Measurements from ENCODE around the gene COX14.

The COX14 gene

DNA sequence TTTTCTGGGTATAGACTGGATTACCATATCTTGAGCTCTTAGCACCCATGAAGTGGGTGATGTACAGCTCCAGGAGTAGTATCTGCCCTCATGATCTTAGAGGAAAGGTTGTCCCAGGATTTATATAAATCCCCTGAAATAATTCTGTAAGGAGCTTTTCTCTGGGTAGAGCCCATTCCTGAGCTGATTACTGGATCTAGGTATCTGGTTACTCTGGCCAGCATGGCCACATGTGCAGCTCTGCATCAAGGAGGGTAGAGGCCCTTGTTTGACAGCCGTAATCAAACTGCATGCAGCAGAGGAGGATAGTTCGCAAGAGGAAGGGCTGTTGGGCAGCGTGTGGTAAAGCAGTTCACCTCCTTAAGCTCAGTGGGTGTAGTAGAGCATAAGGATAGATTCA, 8.5 kb downstream of the COX14 start:
- Histone ChIP-seq H3K9me3 (ENCODE audit: control insufficient read depth, low read length) (no peaks in the 10 kb centered on the region), H3K4me1 (ENCODE audit: control insufficient read depth, insufficient read depth, low read length, poor library complexity, severe bottlenecking) (peaks cover 7% of the 10 kb centered on the region), H3K36me3 (ENCODE audit: control insufficient read depth, insufficient read depth, low read length) (peaks cover 45% of the 10 kb centered on the region), H3K27ac (ENCODE audit: insufficient read depth, low read length, poor library complexity, severe bottlenecking) (no peak overlapping the region), H3K4me3 (ENCODE audit: insufficient read depth, low read depth, low read length, poor library complexity, severe bottlenecking) (no peak overlapping the region), H3K27me3 (replicated peaks; ENCODE audit: control insufficient read depth, insufficient read depth, low read length, poor library complexity, severe bottlenecking) (no peaks in the 10 kb centered on the region)
- DNase-seq: no peak

DNA sequence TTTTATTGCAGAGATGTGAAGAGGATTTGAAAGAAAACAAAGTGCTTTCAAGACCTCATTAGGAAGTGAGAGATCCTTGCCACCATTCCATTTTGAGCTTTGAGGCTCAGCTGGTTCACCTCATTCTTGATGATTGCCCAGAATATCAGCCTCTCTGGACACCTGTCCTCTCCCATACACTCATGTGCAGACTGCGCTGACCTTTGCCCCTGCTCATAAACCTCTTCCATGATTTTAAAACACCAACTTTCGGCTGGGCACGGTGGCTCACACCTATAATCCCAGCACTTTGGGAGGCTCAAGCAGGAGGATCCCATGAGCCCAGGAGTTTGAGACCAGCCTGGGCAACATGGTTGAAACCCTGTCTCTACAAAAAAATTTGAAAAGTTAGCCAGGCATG, 8.9 kb downstream of the COX14 start:
- H3K9me3 ChIP-seq (ENCODE audit: control insufficient read depth, low read length): no peaks in the 10 kb centered on the region
- H3K27me3 ChIP-seq (replicated peaks; ENCODE audit: control insufficient read depth, insufficient read depth, low read length, poor library complexity, severe bottlenecking): no peaks in the 10 kb centered on the region
- H3K4me3 ChIP-seq (ENCODE audit: insufficient read depth, low read depth, low read length, poor library complexity, severe bottlenecking): no peak overlapping the region
- H3K4me1 ChIP-seq (ENCODE audit: control insufficient read depth, insufficient read depth, low read length, poor library complexity, severe bottlenecking): peaks cover 7% of the 10 kb centered on the region
- no peak for DNase-seq
- no peak overlapping the region for H3K27ac ChIP-seq (ENCODE audit: insufficient read depth, low read length, poor library complexity, severe bottlenecking)
- peaks cover 43% of the 10 kb centered on the region for H3K36me3 ChIP-seq (ENCODE audit: control insufficient read depth, insufficient read depth, low read length)

DNA sequence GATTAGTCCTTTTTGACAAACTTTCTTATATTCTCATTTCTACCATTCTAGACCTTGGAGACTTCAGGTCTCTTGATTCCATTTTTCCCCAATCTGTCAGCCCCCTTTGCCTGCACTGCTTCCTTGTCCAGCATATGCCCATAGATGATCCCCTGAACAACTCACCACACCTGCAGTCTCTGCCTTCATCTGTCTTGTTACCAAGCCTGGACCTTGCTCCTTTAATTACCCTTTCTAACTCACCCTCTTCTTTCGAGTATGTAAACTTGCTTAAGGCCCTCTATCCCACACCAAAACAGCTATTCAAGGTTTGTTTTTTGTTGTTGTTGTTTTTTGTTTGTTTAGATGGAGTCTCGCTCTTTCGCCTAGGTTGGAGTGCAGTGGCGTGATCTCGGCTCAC, 9.6 kb downstream of the COX14 start:
- H3K4me1 ChIP-seq (ENCODE audit: control insufficient read depth, insufficient read depth, low read length, poor library complexity, severe bottlenecking): peaks cover under 1% of the 10 kb centered on the region
- H3K4me3 ChIP-seq (ENCODE audit: insufficient read depth, low read depth, low read length, poor library complexity, severe bottlenecking): no peak overlapping the region
- peaks cover 38% of the 10 kb centered on the region for H3K36me3 ChIP-seq (ENCODE audit: control insufficient read depth, insufficient read depth, low read length)
- H3K9me3 ChIP-seq (ENCODE audit: control insufficient read depth, low read length): no peaks in the 10 kb centered on the region
- H3K27me3 ChIP-seq (replicated peaks; ENCODE audit: control insufficient read depth, insufficient read depth, low read length, poor library complexity, severe bottlenecking): no peaks in the 10 kb centered on the region
- H3K27ac ChIP-seq (ENCODE audit: insufficient read depth, low read length, poor library complexity, severe bottlenecking): no peak overlapping the region
- DNase-seq: no peak

DNA sequence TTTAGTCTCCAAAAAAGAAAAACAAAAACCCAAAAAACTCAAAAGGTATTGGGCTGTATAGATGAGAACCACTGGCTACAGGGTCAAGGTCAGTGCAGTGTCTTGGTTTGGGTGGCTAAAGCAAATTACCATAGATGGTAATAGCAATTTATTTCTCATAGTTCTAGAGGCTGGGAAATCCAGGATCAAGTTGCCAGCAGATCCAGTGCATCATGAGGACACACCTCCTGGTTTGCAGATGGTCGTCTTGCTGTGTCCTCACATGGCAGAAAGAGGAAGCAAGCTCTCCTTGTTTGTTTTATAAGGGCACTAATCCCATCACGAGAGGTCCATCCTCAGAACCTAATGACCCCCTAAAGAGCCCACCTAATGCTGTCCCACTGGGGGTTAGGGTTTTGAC, 11.2 kb downstream of the COX14 start:
- no peaks in the 10 kb centered on the region for H3K4me1 ChIP-seq (ENCODE audit: control insufficient read depth, insufficient read depth, low read length, poor library complexity, severe bottlenecking)
- H3K27me3 ChIP-seq (replicated peaks; ENCODE audit: control insufficient read depth, insufficient read depth, low read length, poor library complexity, severe bottlenecking): no peaks in the 10 kb centered on the region
- H3K27ac ChIP-seq (ENCODE audit: insufficient read depth, low read length, poor library complexity, severe bottlenecking): no peak overlapping the region
- H3K4me3 ChIP-seq (ENCODE audit: insufficient read depth, low read depth, low read length, poor library complexity, severe bottlenecking): no peak overlapping the region
- H3K9me3 ChIP-seq (ENCODE audit: control insufficient read depth, low read length): no peaks in the 10 kb centered on the region
- peaks cover 45% of the 10 kb centered on the region for H3K36me3 ChIP-seq (ENCODE audit: control insufficient read depth, insufficient read depth, low read length)
- no peak for DNase-seq

DNA sequence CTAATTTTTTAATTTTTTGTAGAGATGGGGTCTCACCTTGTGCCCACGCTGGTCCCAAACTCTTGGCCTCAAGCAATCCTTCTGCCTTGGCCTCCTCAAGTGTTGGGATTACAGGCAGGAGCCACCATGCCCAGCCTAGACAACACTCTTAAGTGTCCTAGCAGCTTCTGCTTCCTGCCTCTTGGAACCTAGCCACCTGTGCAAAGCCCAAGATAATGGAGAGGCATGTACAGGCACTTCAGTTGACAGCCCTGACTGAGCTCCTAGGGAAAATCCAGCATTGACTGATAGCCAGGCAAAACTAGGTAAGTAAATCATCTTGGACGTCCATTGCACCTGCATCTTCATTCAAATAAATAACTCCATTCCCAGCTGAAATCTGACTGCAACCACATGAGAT, 15.5 kb downstream of the COX14 start:
- Histone ChIP-seq H3K4me1 (ENCODE audit: control insufficient read depth, insufficient read depth, low read length, poor library complexity, severe bottlenecking) (no peaks in the 10 kb centered on the region), H3K4me3 (ENCODE audit: insufficient read depth, low read depth, low read length, poor library complexity, severe bottlenecking) (no peak overlapping the region), H3K36me3 (ENCODE audit: control insufficient read depth, insufficient read depth, low read length) (peaks cover 46% of the 10 kb centered on the region), H3K9me3 (ENCODE audit: control insufficient read depth, low read length) (no peaks in the 10 kb centered on the region), H3K27me3 (replicated peaks; ENCODE audit: control insufficient read depth, insufficient read depth, low read length, poor library complexity, severe bottlenecking) (no peaks in the 10 kb centered on the region), H3K27ac (ENCODE audit: insufficient read depth, low read length, poor library complexity, severe bottlenecking) (no peak overlapping the region)
- no peak for DNase-seq

DNA sequence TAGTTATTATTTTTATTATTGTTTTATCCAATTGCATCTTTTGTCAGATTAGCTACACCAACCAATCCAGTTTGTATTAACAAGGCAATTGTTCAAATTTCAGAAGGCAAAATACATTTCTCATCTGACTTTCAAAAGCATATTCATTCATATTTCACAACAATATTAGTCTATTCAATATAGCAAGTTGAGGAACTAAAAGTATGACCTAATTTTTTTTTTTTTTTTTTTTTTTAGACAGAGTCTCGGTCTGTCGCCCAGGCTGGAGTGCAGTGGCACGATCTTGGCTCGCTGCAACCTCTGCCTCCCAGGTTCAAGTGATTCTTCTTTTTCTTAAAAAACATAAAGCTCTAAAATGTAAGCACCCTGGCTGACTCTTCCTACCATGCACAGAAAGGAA, 17.3 kb downstream of the COX14 start:
- no peak for DNase-seq
- H3K27ac ChIP-seq (ENCODE audit: insufficient read depth, low read length, poor library complexity, severe bottlenecking): no peak overlapping the region
- no peaks in the 10 kb centered on the region for H3K27me3 ChIP-seq (replicated peaks; ENCODE audit: control insufficient read depth, insufficient read depth, low read length, poor library complexity, severe bottlenecking)

DNA sequence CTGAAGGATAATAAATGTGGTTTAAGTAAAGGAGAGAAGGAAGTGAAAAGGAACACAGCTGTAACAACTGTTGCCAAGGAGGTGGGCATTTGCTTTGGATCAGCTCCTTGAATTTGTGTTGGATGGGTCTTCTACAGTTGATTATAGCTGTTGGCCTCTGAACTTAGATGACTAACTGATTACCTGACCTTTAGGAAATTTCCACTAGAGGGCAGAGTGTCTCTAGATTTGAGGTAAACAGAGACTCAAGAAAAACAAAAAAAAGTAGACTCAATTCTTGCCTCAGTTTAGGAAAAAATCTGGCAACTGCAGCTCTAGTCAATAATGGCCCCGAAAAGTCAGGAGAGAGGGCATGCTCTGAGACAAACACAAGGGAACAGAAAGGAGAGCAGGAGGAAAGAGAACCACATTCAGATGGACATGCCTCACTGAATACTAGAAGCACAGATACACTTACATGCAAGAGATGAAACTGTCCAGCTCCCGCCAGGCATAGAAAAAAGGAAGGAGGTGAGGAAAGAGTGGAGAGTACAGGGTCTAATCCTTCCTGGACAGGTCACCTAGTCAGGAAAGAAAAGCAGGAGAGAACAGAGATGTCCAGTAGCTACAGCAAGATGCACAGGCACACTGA, 20.6 kb downstream of the COX14 start:
- no peaks in the 10 kb centered on the region for H3K4me1 ChIP-seq (ENCODE audit: control insufficient read depth, insufficient read depth, low read length, poor library complexity, severe bottlenecking)
- peaks cover 71% of the 10 kb centered on the region for H3K36me3 ChIP-seq (ENCODE audit: control insufficient read depth, insufficient read depth, low read length)
- H3K4me3 ChIP-seq (ENCODE audit: insufficient read depth, low read depth, low read length, poor library complexity, severe bottlenecking): no peak overlapping the region
- no peak for DNase-seq
- no peak overlapping the region for H3K27ac ChIP-seq (ENCODE audit: insufficient read depth, low read length, poor library complexity, severe bottlenecking)
- H3K27me3 ChIP-seq (replicated peaks; ENCODE audit: control insufficient read depth, insufficient read depth, low read length, poor library complexity, severe bottlenecking): no peaks in the 10 kb centered on the region
- no peaks in the 10 kb centered on the region for H3K9me3 ChIP-seq (ENCODE audit: control insufficient read depth, low read length)

More for the DNA sequence above, 17.3 kb downstream of the COX14 start:
- no peak overlapping the region for H3K4me3 ChIP-seq (ENCODE audit: insufficient read depth, low read depth, low read length, poor library complexity, severe bottlenecking)
- no peaks in the 10 kb centered on the region for H3K9me3 ChIP-seq (ENCODE audit: control insufficient read depth, low read length)
- H3K4me1 ChIP-seq (ENCODE audit: control insufficient read depth, insufficient read depth, low read length, poor library complexity, severe bottlenecking): no peaks in the 10 kb centered on the region
- peaks cover 62% of the 10 kb centered on the region for H3K36me3 ChIP-seq (ENCODE audit: control insufficient read depth, insufficient read depth, low read length)

DNA sequence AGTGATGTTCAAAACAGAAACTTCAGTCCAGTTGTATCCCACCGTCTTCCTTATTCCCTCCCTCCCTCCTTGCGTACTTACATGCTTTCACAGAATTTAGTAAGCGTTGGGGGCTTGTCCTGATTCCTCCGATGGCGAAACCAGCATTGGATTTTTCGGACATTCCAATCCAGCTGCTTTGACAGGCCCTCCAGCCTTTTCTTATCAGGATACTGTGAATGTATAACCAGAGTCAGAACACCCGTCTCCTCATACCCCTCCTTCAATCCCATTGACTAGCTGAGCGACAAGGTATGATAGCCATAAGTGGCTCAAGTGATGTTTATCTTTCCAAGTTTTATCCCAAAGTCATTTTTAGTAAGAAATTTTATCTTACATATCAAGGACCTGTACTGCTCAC, 31.0 kb downstream of the COX14 start:
- Histone ChIP-seq H3K4me3 (ENCODE audit: insufficient read depth, low read depth, low read length, poor library complexity, severe bottlenecking) (no peak overlapping the region), H3K27me3 (replicated peaks; ENCODE audit: control insufficient read depth, insufficient read depth, low read length, poor library complexity, severe bottlenecking) (no peaks in the 10 kb centered on the region), H3K4me1 (ENCODE audit: control insufficient read depth, insufficient read depth, low read length, poor library complexity, severe bottlenecking) (no peaks in the 10 kb centered on the region), H3K36me3 (ENCODE audit: control insufficient read depth, insufficient read depth, low read length) (peaks cover 24% of the 10 kb centered on the region), H3K27ac (ENCODE audit: insufficient read depth, low read length, poor library complexity, severe bottlenecking) (no peak overlapping the region), H3K9me3 (ENCODE audit: control insufficient read depth, low read length) (no peaks in the 10 kb centered on the region)
- DNase-seq: no peak

DNA sequence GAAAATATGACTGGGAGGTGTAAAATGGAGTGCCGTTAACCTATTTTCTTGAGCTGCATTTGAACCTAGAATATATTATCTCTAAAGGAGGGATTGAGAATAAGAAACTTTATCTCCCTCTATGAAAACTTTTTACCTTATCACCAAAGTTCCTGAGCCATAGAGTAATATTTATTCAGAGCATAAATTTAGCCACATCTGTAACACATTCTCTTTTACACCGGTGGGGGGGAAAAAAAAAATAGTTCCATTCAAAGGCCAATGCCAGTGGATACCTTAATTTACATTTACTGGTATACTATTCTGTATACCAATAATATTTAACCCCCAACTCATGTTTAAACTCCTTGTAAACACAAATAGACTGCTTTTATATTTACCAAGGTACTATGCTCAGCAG, 33.4 kb downstream of the COX14 start:
- Histone ChIP-seq H3K9me3 (ENCODE audit: control insufficient read depth, low read length) (no peaks in the 10 kb centered on the region), H3K27ac (ENCODE audit: insufficient read depth, low read length, poor library complexity, severe bottlenecking) (no peak overlapping the region), H3K4me1 (ENCODE audit: control insufficient read depth, insufficient read depth, low read length, poor library complexity, severe bottlenecking) (no peaks in the 10 kb centered on the region), H3K36me3 (ENCODE audit: control insufficient read depth, insufficient read depth, low read length) (peaks cover 16% of the 10 kb centered on the region), H3K4me3 (ENCODE audit: insufficient read depth, low read depth, low read length, poor library complexity, severe bottlenecking) (no peak overlapping the region), H3K27me3 (replicated peaks; ENCODE audit: control insufficient read depth, insufficient read depth, low read length, poor library complexity, severe bottlenecking) (no peaks in the 10 kb centered on the region)
- no peak for DNase-seq

DNA sequence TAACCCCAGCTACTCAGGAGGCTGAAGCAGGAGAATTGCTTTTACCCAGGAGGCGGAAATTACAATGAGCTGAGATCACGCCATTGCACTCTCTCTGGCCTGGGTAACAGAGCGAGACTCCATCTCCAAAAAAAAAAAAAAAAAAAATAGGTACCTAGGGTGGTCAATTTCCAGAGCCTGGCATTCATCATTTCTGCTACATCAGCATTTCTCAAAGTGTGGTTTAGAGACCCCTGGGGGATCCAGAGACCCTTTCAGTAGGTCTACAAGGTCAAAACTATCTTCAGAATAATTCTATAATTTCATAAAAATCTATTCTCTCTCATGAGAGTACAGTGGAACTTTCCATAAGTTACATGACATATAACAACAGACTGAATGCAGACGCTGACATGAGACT, 35.2 kb downstream of the COX14 start:
- Histone ChIP-seq H3K27me3 (replicated peaks; ENCODE audit: control insufficient read depth, insufficient read depth, low read length, poor library complexity, severe bottlenecking) (no peaks in the 10 kb centered on the region), H3K4me3 (ENCODE audit: insufficient read depth, low read depth, low read length, poor library complexity, severe bottlenecking) (no peak overlapping the region), H3K27ac (ENCODE audit: insufficient read depth, low read length, poor library complexity, severe bottlenecking) (no peak overlapping the region), H3K4me1 (ENCODE audit: control insufficient read depth, insufficient read depth, low read length, poor library complexity, severe bottlenecking) (no peaks in the 10 kb centered on the region), H3K36me3 (ENCODE audit: control insufficient read depth, insufficient read depth, low read length) (peaks cover 9% of the 10 kb centered on the region), H3K9me3 (ENCODE audit: control insufficient read depth, low read length) (no peaks in the 10 kb centered on the region)
- no peak for DNase-seq

Measured in effector memory CD4-positive, alpha-beta T cell (primary cell).